Calu3 (cell line): ENCODE data around the gene NDUFAB1. TPM values are rescaled to one million over a fixed set of nuclear protein-coding genes. Genes with fewer than 3 reads are reported as not detected.

Experiments used
- BruUV-seq: library from RNA; stranded (reverse); fragments of 400-500 nt; replicated peaks from 2 replicates; lab custom pipeline; 2021; lab: Mats Ljungman, UMichigan
- CTCF ChIA-PET: fragments of 300-600 bp; sonication (Branson Sonifier 250); formaldehyde crosslinking; loops from one replicate; lab custom pipeline; 2022; ENCODE audit warnings: antibody characterized with exemption; lab: Charles Lee
- DNase-seq: peaks from one replicate; pipeline ENCODE4 v3.0.0; 2022
- H3K27ac Mint-ChIP-seq: one replicate; pipeline ENCODE4 v1.8.0; 2022; ENCODE audit warnings: mixed read lengths; ENCODE audit not compliant: unreplicated experiment
- H3K27me3 Mint-ChIP-seq: one replicate; pipeline ENCODE4 v1.8.0; 2022; ENCODE audit warnings: mixed read lengths; ENCODE audit not compliant: unreplicated experiment
- H3K36me3 Mint-ChIP-seq: one replicate; pipeline ENCODE4 v1.8.0; 2022; ENCODE audit warnings: mild to moderate bottlenecking, moderate library complexity, mixed read lengths; ENCODE audit not compliant: insufficient read depth, unreplicated experiment
- H3K4me1 Mint-ChIP-seq: one replicate; pipeline ENCODE4 v1.8.0; 2022; ENCODE audit warnings: mild to moderate bottlenecking, low read depth, mixed read lengths; ENCODE audit not compliant: unreplicated experiment
- H3K4me3 Mint-ChIP-seq: one replicate; pipeline ENCODE4 v1.8.0; 2022; ENCODE audit warnings: mild to moderate bottlenecking, low read depth, moderate library complexity, mixed read lengths; ENCODE audit not compliant: unreplicated experiment
- H3K9me3 Mint-ChIP-seq: one replicate; pipeline ENCODE4 v1.8.0; 2022; ENCODE audit warnings: low read depth, mixed read lengths; ENCODE audit not compliant: unreplicated experiment
- intact Hi-C: fragments of 100-400 bp; cut with micrococcal nuclease; formaldehyde crosslinking; loops from one replicate; pipeline ENCODE4 v1.10.0; 2022; ENCODE audit not compliant: unreplicated experiment
- total RNA-seq: library from RNA; stranded (reverse); gene quantifications from 2 replicates; pipeline ENCODE4 v1.2.3, GENCODE V29; 2022
- TF ChIP-seq, protein P1 (sequence below): fragments of 200-600 bp; IDR thresholded peaks from one replicate; pipeline ENCODE4 v1.8.0; 2022; ENCODE audit warnings: antibody characterized with exemption; ENCODE audit not compliant: unreplicated experiment

NDUFAB1 gene
- total RNA-seq, 1 experiment from 2014 or later: 143 TPM

DNA sequence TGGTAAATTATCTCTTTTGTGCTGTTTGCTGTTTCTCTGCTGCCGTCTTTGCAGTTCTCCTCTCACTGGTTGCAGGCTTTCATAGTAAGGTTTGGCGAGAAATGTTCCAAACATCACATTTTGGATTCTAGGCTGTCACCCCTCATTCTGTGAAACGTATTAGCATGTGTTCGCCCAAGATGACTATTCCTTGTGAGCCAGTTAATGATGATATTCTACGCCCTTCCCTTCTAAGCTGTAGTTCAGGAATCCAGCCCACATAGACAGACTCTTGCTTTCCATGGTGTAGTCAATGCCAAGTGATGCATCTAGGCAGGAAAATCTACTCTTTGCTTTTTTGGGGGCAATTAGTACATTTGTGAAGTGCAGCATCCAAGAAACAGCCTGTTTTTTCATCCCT is 24.2 kb downstream of the NDUFAB1 start:
- TF ChIP-seq, protein P1, sequence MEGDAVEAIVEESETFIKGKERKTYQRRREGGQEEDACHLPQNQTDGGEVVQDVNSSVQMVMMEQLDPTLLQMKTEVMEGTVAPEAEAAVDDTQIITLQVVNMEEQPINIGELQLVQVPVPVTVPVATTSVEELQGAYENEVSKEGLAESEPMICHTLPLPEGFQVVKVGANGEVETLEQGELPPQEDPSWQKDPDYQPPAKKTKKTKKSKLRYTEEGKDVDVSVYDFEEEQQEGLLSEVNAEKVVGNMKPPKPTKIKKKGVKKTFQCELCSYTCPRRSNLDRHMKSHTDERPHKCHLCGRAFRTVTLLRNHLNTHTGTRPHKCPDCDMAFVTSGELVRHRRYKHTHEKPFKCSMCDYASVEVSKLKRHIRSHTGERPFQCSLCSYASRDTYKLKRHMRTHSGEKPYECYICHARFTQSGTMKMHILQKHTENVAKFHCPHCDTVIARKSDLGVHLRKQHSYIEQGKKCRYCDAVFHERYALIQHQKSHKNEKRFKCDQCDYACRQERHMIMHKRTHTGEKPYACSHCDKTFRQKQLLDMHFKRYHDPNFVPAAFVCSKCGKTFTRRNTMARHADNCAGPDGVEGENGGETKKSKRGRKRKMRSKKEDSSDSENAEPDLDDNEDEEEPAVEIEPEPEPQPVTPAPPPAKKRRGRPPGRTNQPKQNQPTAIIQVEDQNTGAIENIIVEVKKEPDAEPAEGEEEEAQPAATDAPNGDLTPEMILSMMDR: no peak
- Mint-ChIP-seq H3K36me3 (peaks cover 69% of the 10 kb centered on the region), H3K27ac (no peak overlapping the region), H3K4me1 (no peaks in the 10 kb centered on the region), H3K27me3 (no peaks in the 10 kb centered on the region), H3K4me3 (no peak overlapping the region), H3K9me3 (no peaks in the 10 kb centered on the region)
- intact Hi-C loops: no loop called here
- no TSS peak for BruUV-seq
- CTCF ChIA-PET: no interaction called here
- no peak for DNase-seq

DNA sequence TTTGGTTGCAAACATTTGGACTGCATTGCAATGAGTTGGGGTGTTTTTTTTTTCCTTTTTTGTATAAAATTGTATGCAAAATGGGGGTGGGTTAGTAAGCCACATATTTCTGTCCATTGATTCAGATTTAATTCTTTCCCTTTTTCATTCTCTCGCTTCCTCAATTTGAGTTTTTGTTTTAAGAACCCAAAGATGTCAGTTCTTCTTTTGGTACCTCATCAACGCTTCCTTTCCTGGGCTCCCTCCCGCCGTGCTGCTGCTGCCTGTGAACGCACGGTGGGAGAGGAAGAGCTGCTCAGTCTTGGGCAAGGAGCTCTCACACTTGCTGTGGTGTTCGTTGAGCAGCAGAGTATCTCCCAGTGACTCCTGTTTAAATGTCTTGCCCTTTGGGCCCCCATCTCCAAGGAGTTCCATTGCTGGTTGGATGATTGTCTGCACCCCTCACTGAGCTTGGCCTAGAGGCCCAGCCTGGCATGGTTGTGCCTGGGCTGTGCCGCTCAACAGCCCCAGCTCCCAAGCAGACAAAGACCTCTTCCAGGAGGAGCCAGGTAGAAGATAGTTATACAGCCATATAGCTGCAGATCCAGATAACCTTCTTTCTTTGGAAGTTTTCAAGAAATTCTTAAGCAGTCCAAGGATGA is 25.0 kb downstream of the NDUFAB1 start:
- Mint-ChIP-seq H3K4me1 (no peaks in the 10 kb centered on the region), H3K27ac (no peak overlapping the region), H3K4me3 (no peak overlapping the region), H3K27me3 (no peaks in the 10 kb centered on the region), H3K36me3 (peaks cover 66% of the 10 kb centered on the region), H3K9me3 (no peaks in the 10 kb centered on the region)
- intact Hi-C loops: no loop called here
- TF ChIP-seq, protein P1: no peak
- no peak for DNase-seq
- CTCF ChIA-PET: no interaction called here
- TSS peak; percentile 2 for BruUV-seq

DNA sequence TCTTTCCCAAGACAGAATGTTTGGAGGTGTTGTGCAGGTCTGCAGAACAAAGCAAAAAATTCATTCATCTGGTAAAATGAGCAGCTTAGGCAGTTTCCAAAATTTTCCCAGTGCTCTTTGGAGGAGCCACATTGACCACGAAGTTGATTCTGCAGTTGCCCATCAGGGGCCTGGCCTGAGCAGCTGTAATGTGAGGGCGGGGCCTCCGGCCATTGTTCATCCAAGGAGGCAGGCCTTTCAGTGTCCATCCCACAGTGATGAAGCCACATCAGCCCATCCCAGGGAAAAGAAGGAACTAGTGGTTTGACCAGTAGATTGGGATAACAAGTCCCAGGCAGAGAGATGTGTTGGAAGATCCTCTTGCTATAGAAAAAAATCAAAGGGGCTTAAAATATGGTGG is 28.5 kb downstream of the NDUFAB1 start:
- no peak for DNase-seq
- CTCF ChIA-PET: no interaction called here
- intact Hi-C loops: no loop called here
- Mint-ChIP-seq H3K4me3 (no peak overlapping the region), H3K9me3 (no peaks in the 10 kb centered on the region), H3K27ac (no peak overlapping the region), H3K4me1 (no peaks in the 10 kb centered on the region), H3K27me3 (no peaks in the 10 kb centered on the region), H3K36me3 (peaks cover 76% of the 10 kb centered on the region)
- no TSS peak for BruUV-seq
- TF ChIP-seq, protein P1: no peak

DNA sequence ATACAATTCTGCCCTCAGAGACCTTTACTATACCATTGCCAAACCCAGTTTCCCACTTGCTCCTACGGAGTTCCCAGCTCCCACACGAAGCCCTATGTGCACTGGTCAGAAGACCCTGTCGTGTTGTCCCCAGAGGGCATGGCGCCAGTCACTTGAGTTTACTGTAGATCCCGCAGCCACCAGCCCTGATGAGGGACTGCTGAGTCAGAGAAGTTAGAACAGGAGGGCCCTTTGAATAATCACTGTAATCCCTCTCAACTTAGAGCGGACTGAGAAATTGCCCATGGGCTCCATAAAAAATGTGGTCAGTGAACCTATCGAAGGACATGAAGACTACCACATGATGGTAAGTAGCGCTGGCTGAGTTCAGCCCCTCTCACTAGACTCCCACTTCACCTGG is 29.4 kb downstream of the NDUFAB1 start:
- DNase-seq: no peak
- BruUV-seq: no TSS peak
- H3K9me3 Mint-ChIP-seq: no peaks in the 10 kb centered on the region
- H3K27ac Mint-ChIP-seq: no peak overlapping the region
- H3K4me3 Mint-ChIP-seq: no peak overlapping the region
- CTCF ChIA-PET: no interaction called here
- no peaks in the 10 kb centered on the region for H3K4me1 Mint-ChIP-seq
- intact Hi-C loops: no loop called here
- TF ChIP-seq, protein P1: no peak
- no peaks in the 10 kb centered on the region for H3K27me3 Mint-ChIP-seq
- peaks cover 80% of the 10 kb centered on the region for H3K36me3 Mint-ChIP-seq
